ENCODE data around the gene ARHGAP26.

The ARHGAP26 gene

DNA sequence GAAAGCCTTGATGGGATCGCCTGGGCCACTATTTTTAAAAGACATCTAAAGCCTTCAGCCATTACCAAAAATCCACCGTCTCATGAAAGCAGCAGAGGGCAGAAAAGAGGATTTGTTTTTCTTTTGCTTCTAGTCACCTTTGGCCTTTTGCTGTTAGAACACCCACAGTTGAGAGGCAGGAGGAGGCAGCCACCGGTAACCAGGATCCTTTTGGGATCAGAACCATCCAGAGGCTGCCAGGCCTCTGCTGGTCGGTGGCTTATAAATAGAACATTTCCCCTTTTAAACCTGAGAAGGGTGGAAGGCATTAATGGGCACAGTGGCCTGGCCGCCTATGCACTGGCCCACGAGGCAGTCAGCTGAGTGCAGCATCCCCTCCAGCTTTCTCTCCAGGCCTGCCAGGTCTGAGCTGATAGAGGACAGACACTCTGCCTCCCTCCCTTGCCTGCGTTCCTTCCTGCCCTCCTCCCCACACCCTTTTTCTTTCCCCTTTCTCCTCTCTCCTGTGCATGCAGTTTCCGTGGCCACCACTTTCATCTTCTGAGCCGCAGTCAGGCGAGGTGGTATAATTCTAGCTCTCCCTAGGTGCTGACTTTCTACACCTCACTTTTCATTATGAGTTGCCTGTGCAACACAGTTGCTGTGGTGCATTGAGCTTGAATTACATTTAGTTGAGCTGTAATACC is 253.4 kb downstream of the ARHGAP26 start:
- no peak for TF ChIP-seq FOXP2 (optimal IDR thresholded peaks at IDR 0.05; ENCODE audit: borderline replicate concordance, extremely low read depth, extremely low read length, insufficient read depth)
- TF ChIP-seq, protein P1, sequence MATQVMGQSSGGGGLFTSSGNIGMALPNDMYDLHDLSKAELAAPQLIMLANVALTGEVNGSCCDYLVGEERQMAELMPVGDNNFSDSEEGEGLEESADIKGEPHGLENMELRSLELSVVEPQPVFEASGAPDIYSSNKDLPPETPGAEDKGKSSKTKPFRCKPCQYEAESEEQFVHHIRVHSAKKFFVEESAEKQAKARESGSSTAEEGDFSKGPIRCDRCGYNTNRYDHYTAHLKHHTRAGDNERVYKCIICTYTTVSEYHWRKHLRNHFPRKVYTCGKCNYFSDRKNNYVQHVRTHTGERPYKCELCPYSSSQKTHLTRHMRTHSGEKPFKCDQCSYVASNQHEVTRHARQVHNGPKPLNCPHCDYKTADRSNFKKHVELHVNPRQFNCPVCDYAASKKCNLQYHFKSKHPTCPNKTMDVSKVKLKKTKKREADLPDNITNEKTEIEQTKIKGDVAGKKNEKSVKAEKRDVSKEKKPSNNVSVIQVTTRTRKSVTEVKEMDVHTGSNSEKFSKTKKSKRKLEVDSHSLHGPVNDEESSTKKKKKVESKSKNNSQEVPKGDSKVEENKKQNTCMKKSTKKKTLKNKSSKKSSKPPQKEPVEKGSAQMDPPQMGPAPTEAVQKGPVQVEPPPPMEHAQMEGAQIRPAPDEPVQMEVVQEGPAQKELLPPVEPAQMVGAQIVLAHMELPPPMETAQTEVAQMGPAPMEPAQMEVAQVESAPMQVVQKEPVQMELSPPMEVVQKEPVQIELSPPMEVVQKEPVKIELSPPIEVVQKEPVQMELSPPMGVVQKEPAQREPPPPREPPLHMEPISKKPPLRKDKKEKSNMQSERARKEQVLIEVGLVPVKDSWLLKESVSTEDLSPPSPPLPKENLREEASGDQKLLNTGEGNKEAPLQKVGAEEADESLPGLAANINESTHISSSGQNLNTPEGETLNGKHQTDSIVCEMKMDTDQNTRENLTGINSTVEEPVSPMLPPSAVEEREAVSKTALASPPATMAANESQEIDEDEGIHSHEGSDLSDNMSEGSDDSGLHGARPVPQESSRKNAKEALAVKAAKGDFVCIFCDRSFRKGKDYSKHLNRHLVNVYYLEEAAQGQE (IDR thresholded peaks at IDR 0.05; ENCODE audit: insufficient read depth in 1 of 2, low read depth in 2 of 2, low read length in 2 of 2) = no peak

DNA sequence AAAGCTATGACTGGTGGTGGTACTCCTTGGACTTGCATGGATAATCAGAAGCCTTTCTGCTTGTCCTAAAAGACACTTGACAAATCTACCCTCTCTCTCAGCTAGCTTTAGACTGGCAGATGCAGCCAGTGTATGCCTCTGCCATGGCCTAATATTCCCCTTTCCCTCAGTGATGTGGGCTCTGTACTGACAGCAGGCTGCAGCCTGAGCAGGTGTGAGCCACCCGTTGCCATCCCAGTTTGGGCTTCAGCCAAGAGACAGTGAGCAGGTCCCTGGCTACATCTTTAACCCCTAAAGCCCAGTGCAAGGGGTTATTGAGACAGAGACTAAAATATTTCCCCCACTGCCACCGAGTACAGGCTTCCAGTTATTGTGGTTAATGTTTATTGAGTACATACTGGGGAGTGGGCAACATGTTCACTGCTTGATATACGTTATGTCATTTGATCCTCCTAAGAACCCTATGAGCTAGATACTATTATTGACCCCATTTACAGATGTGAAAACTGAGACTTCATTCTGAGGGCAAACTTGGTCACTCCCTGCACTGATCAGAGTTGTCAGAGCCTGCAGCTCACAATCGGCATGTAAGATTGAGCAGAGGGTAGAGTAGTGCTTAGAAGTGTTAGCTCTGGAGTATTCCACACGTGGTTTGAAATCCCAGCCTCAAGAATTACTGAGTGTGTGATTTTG is 254.2 kb downstream of the ARHGAP26 start:
- TF ChIP-seq TAF1 (IDR thresholded peaks at IDR 0.05; ENCODE audit: borderline replicate concordance, insufficient read depth, low read length) (no peak), FOXP2 (optimal IDR thresholded peaks at IDR 0.05; ENCODE audit: borderline replicate concordance, extremely low read depth, extremely low read length, insufficient read depth) (no peak), POLR2AphosphoS5 (IDR thresholded peaks at IDR 0.05; ENCODE audit: low read depth, low read length) (no peak), SIN3A (IDR thresholded peaks at IDR 0.05; ENCODE audit: borderline replicate concordance, insufficient read depth, low read length) (no peak)
- TF ChIP-seq, protein P1 (IDR thresholded peaks at IDR 0.05; ENCODE audit: insufficient read depth in 1 of 2, low read depth in 2 of 2, low read length in 2 of 2) = no peak

DNA sequence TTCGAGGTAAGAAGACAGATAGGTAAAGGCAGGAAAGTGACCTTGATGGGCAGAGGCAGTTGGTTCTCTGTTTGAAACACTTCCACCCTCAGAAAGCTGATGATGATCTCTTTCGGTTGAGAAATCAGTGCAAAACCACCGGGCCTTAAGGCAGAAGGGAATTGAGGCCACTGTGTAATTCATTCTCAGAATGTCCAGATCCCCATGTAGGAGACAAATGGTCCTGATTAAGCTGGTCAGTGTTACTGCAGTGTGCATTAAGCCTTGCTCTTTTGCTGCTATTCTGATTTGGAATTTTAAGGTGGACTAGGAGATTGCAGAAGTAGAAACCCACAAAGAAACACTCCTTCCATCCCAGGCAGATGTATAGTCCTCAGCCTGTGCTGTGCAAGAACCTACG is 255.2 kb downstream of the ARHGAP26 start:
- TF ChIP-seq, protein P1 (IDR thresholded peaks at IDR 0.05; ENCODE audit: insufficient read depth in 1 of 2, low read depth in 2 of 2, low read length in 2 of 2) = no peak
- TF ChIP-seq TAF1 (IDR thresholded peaks at IDR 0.05; ENCODE audit: borderline replicate concordance, insufficient read depth, low read length) (no peak), FOXP2 (optimal IDR thresholded peaks at IDR 0.05; ENCODE audit: borderline replicate concordance, extremely low read depth, extremely low read length, insufficient read depth) (no peak), POLR2AphosphoS5 (IDR thresholded peaks at IDR 0.05; ENCODE audit: low read depth, low read length) (no peak), SIN3A (IDR thresholded peaks at IDR 0.05; ENCODE audit: borderline replicate concordance, insufficient read depth, low read length) (no peak)

DNA sequence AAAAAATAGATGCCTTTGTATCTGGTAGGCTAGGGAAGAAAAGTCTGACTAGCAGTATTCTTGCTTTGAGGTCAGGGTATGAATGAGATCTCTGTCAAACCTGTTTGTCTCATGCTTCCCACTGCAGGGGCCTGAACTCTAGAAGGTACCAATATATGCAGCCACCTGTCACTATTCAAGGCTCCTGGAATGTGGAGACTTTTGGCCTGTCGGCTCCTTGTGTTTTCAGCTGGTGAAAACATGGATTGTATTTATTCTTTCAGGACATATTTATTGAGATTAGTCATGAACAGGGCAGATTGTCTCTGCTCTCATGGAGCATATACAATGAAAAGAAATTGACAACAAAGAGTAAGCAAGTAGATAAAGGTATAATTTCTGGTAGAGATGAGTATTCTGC is 255.8 kb downstream of the ARHGAP26 start:
- TF ChIP-seq POLR2AphosphoS5 (IDR thresholded peaks at IDR 0.05; ENCODE audit: low read depth, low read length) (no peak), FOXP2 (optimal IDR thresholded peaks at IDR 0.05; ENCODE audit: borderline replicate concordance, extremely low read depth, extremely low read length, insufficient read depth) (no peak), SIN3A (IDR thresholded peaks at IDR 0.05; ENCODE audit: borderline replicate concordance, insufficient read depth, low read length) (no peak), TAF1 (IDR thresholded peaks at IDR 0.05; ENCODE audit: borderline replicate concordance, insufficient read depth, low read length) (no peak)
- TF ChIP-seq, protein P1 (IDR thresholded peaks at IDR 0.05; ENCODE audit: insufficient read depth in 1 of 2, low read depth in 2 of 2, low read length in 2 of 2) = no peak

All from PFSK-1 (cell line).